GM21515 (cell line): ENCODE data around the gene GUK1.
"Not testable (repeated sequence)": the region's sequence is repeated elsewhere in the genome, so short reads cannot be mapped to it uniquely, and the experiment has no call there.

ENCODE experiments used
- ATAC-seq: cut with Tn5 transposase; IDR thresholded peaks from one replicate; pipeline ENCODE4 v1.9.1; 2021; ENCODE audit not compliant: unreplicated experiment

The GUK1 gene

DNA sequence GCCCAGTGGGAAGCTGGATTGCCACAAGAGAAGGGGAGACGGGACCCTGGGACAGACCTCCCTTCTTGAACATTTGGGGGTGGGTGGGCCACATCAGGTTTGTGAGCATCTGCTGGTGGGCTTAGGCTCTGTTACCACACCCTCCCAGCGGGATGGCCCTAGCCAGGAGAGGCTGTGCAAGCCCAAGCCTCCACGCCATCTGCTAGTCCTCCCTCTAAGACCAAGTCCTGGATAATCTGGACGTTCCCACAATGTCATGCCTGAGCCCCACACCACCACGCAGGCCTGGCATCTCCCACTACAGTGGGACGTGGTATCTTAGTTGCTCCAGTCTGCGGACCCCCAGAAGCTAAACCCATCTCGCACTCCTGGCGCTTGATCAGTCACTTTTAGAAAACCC lies 21.8 kb downstream of the GUK1 start:
- no peak for ATAC-seq

DNA sequence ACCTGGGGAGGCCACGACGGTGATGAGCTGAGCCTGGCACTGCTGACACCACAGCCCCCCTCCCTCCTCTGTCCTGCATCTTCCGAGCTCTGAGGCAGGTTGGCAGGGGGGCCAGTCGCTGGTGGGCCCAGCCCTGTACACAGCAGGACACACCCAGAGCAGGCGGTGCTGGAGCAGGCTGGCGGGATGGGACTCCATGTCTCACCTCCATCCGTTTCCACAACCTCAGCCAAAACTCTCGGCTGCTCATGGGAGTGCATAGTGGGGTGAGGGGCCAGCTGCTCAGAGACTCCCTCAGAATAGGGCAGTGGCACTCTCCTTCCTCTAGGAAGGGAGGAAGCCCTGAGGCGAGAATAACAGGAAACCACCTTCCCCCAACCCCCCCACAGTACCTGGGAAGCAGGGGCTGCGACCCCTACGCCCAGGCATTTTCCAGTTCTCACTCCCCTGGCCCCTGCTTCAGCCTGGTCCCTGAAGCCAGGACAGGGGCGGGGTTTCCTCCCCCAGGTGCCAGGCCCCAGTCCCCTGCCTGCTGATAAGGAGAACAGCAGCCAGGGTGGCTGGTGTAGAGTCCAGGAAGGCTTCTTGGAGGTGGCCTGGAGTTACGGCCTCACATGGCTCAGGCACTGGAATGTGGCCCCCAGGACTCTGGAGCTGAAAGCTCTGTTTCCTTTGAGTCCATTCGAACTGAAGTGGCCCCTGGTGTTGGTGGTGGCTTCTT lies 22.4 kb downstream of the GUK1 start:
- no peak for ATAC-seq

DNA sequence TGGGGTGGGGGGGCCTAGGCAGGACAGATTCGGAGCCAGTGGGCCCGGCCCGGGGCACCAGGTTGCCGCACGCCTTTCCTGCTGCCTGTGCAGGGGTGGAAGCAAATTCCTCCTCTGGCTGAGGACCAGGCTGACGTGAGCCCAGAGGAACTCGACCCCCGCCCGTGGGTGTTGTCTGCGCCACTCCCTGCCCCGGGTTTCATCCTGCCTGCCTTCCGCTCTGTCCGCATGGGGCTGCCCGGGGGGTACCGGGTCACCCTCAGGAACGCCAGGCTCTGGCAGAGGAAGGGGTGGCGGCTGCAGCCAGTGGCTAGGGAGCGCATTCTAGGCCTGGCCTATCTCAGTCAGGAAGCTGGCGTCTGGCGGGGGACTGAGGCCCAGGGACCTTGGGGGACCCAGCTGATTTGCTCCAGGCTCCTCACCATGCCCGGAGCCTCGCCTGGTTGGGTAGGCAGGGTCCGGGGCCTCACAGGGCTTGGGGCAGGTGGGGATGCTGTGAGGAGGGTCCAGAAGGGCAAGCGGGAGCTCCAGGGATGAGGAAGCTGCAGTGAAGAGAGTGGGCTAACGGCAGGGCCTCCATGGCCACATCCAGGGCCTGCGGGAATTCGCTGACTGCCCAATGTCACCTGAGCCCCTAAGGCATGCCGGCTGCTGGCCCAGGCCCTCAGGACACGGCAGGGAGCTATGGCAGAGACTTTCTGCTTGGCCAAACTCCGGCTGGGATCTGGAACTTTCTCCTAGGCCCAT lies 23.1 kb downstream of the GUK1 start:
- no peak for ATAC-seq

GRCh38 chr1:228163776-228164519 lies 23.9 kb downstream of the GUK1 start:
- no peak for ATAC-seq

GRCh38 chr1:228164561-228165371 lies 24.7 kb downstream of the GUK1 start:
- ATAC-seq = peak; percentile 0

- peak; percentile 81 for ATAC-seq
These were observed 25.5 kb downstream of the GUK1 start, which contains the start of gene IBA57 for GRCh38 chr1:228165372-228166169. TSS of gene IBA57 (plus strand) at chr1:228165804. CDS start at chr1:228165817, 13 bp downstream.

DNA sequence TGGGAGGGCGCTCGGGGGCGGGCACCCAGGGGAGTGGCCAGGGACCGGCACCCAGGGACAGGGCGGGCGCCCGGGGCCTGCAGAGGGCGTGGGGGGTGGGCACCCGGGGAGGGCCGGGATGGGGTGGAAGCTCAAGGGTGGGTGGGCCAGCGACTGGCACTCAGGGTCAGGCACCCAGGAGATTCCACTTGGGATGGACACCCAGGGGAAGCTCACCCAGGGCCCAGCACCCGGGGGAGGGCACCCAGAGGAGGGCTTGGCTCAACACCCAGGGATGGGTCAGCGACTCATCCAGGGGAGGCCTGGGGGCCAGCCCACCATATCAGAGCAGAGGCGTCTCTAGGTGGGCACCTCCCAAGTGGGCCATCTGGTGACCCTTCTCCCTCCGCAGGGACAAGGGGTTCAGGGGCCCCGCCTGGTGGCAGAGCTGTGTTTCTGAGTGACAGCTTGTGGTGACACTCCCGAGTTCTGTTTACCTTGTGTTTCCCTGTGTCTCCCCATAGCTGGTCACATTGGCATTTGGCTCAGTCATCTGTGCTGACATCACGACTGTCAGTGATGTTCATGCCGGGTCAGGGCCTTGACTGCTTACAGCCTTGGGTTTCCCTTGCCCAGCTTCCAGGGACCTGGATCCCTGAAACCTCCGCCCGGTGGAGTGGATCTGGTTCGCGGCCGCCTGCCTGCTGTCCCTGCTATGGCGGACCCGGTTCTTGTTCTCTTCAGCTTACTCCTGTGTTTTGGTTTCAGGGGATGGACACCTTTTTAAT lies 26.3 kb downstream of the GUK1 start:
- ATAC-seq = peak; percentile 12

DNA sequence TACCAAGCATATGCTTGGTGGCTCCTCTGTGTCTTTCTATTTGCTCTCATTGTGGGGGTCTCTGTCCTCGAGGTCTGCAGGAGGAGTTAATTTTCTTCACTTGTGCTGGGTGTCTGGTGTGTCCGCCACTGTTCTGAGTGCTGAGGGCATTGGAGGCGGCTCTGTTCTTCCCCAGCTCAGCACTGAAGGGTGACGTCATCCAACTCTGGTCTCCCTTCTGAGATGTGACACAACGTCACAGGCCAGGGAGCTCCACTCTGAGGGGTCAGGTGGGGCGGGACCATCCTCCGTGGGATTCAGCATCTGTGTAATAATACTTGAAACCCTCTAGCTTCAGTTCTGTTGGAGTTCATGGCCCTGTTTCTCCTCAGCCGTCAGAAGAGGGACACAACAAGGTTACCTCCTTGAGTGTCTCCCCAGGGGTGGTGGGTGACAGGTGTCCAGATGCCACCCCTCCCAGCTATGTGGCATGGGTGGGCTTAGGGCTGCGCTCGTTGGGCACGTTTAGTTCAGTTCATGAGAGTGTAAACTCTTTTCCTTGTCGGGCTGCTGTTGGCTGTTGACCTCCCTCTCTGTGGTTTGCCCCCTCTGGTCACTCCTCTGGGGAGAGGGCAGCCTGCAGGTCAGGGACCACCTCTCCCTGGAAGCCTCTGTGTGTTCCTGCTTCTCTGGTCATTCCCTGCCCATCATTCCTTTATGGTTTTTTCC lies 28.6 kb downstream of the GUK1 start:
- ATAC-seq = no peak

- ATAC-seq = no peak
These were observed 29.3 kb downstream of the GUK1 start for GRCh38 chr1:228169345-228169744.

GRCh38 chr1:228170666-228171065 lies 30.6 kb downstream of the GUK1 start:
- no peak for ATAC-seq

- no peak for ATAC-seq
These were observed 31.3 kb downstream of the GUK1 start for GRCh38 chr1:228171221-228171891.

- ATAC-seq = no peak
These were observed 32.8 kb downstream of the GUK1 start for GRCh38 chr1:228172591-228173527.

DNA sequence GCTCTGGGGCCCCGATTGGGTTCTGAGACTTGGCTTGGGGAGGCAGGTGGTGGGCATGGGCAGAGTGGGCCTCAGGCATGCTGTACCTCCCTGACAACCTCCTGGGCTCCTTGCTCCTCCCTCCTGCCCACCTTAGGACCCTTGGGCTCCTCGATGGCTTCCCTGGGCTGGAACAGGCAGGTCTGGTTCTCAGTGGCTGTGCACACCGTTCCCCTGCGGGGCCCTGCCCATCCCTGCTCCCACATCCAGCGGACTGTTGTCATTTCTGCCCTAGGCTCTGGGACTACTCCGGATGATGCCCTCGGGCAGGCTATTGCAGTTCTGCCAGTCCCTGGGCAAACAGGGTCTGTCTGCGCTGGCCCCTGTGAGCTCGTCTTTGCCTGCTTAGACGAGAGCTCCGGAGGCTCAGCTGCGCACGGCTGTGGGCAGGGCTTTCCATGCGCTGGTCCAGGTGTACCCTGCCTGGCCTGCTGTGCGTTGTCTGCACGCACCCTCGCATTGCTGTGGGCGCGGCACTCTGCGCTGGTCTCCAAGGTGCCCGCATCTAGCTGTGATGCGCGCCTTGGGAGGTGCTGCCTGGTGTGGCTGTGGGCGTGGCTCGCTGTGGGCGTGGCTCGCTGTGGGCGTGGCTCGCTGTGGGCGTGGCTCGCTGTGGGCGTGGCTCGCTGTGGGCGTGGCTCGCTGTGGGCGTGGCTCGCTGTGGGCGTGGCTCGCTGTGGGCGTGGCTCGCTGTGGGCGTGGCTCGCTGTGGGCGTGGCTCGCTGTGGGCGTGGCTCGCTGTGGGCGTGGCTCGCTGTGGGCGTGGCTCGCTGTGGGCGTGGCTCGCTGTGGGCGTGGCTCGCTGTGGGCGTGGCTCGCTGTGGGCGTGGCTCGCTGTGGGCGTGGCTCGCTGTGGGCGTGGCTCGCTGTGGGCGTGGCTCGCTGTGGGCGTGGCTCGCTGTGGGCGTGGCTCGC lies 33.7 kb downstream of the GUK1 start:
- not testable (repeated sequence) for ATAC-seq

DNA sequence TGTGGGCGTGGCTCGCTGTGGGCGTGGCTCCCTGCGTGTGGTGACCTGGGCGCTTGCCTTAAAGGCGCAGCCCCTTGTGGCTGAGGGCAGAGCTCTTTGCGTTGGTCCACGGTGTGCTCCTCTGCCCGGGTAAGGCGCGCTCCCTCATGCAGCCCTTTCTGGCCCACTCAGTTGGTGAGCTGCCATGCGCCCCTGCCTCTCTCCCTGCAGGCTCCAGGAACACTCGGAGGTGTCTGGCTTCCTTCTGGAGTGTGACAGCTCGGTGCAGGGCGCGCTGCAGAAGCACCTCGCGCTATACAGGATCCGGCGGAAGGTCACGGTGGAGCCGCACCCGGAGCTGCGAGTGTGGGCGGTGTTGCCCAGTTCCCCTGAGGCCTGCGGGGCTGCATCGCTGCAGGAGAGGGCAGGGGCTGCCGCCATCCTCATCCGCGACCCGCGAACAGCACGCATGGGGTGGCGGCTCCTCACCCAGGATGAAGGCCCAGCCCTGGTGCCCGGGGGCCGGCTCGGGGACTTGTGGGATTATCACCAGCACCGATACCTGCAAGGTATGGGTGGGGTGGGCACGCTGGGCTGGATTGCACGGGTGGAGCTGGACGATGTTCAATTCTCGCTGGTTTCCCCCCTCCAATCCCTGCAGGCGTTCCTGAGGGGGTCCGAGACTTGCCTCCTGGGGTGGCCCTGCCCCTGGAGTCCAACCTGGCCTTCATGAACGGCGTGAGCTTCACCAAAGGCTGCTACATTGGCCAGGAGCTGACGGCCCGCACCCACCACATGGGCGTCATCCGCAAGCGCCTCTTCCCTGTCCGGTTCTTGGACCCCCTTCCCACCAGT lies 34.6 kb downstream of the GUK1 start:
- no peak for ATAC-seq
